Globus pallidus (tissue), 1 donor: ENCODE measurements around the gene PIWIL4.

Experiments used
- DNase-seq: peaks from one replicate; pipeline ENCODE4 v3.0.0-alpha.2; 2015; ENCODE audit warnings: low spot score

PIWIL4 gene

DNA sequence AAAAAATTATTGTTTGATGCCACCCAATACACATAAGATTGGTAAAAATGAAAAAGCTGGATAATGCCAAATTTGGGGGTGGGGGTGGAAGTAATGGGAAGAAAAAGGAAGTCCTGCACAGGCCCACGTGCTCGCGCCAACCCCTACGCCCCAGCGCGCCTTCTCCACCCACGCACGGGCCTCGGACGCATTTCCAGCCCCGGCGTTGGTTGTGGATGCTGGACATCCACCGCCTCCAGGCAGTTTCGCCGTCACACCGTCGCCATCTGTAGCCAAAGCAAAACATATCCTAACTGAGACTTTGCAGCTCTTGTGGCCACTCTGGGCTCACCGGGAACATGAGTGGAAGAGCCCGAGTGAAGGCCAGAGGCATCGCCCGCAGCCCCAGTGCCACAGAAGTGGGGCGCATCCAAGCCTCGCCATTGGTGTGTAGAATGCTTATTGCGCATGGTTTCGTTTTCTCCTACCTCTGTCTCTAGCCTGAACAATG lies at the start of gene PIWIL4:
TSS of gene PIWIL4 (plus strand) at position 188 of the 490 bp plus-strand sequence. CDS start at position 339, 151 bp downstream.
- DNase-seq = no peak

DNA sequence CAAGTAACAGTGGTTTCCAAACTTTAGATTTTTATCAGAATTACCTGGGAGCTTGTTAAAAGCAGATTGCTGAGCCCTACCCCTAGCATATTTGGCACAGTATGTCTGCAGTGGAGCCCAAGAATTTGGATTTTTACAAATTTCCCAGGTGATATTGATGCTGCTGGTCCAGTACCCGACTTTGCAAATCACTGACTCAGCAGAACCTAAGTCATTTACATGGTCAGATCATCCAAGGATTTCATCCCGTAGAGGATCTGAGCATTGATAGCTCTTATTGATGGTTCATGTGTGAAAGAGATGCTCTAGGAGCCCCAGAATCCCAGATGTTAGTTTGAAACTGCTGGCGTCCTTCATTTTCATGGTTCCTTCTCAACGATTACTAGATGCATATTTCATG lies 48.9 kb upstream of the PIWIL4 start:
- DNase-seq = no peak

- DNase-seq = peak; percentile 50
Observed at GRCh38 chr11:94519478-94520084, 47.6 kb upstream of the PIWIL4 start.

DNA sequence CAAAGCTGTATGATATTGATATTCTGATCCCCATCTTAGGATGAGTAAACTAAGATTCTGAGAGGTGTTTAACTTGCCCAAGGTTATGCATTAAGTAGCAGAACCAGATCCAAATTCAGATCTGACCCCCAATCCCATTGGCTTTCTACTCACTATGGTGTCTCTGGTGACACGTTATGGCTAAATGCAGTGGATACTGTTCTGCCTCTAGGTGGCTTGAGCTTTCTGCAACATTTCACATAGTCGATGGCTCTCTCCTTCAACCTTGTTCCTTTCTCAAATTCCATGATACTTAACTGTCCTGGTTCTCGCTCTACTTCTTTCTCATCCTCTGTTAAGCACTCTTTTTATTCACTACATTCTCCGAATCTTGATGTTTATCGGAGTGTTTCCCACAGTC lies 45.5 kb upstream of the PIWIL4 start:
- DNase-seq = no peak

DNA sequence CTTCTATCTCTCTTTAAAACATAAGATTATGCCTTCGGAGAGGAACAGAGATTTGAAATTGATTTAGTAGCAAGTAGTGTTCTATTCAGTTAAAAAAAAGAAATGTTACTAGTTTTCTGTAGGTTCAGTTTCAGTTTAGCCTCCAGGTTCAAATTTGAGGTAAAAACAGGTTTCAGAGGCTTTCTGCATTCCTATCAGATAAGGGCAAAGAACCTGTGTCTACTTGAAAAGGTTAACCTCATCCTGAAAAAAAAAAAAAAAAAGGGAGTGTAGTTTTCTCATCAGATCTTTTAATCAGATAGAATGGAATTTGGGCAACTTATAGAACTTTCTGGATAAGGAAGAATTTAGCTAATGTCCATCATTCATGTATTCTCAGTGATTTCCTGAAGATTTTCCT lies 42.8 kb upstream of the PIWIL4 start:
- DNase-seq = no peak

DNA sequence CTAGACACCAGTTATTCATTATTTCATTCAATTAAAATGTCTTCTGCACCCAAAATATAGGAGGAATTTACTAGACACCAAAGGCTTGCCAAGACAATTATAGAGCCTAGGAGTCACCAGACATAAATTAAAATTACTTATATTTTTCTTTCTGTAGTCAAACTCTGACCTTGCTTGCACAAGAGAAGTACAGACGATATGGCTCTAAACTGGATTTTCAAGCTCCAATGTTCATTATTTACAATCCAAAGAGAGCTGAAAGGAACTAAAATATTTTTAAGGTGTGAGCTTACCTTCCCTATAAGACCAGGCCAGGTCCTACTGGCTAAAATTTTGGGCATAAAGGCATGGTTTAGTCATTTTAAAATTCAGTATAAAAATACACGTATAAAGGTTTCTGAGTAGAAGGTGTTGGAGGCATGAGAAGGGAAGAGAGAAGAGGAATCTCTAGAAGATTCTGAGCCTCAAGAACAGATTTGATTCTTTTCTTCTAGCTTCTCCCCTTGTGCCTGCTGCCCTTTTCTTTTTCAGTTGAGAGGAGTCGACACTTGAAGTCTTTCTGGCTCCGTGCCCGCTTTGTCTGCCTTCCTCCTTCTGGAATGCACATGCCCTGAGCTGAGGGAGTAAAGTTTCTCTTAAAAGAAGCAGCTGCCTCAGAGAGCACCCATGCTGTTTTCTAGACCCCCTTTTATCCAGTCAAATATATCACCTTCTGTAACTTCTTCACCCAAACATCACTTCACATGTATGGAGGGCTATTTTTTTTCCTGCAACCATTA lies 41.4 kb upstream of the PIWIL4 start:
- peak; percentile 45 for DNase-seq

GRCh38 chr11:94526645-94527438 lies 40.3 kb upstream of the PIWIL4 start:
- DNase-seq = no peak

- DNase-seq = no peak
Observed at GRCh38 chr11:94528551-94528950, 38.6 kb upstream of the PIWIL4 start.

- no peak for DNase-seq
Observed at GRCh38 chr11:94532211-94532610, 35.0 kb upstream of the PIWIL4 start.

GRCh38 chr11:94533206-94533605 lies 34.0 kb upstream of the PIWIL4 start:
- no peak for DNase-seq

DNA sequence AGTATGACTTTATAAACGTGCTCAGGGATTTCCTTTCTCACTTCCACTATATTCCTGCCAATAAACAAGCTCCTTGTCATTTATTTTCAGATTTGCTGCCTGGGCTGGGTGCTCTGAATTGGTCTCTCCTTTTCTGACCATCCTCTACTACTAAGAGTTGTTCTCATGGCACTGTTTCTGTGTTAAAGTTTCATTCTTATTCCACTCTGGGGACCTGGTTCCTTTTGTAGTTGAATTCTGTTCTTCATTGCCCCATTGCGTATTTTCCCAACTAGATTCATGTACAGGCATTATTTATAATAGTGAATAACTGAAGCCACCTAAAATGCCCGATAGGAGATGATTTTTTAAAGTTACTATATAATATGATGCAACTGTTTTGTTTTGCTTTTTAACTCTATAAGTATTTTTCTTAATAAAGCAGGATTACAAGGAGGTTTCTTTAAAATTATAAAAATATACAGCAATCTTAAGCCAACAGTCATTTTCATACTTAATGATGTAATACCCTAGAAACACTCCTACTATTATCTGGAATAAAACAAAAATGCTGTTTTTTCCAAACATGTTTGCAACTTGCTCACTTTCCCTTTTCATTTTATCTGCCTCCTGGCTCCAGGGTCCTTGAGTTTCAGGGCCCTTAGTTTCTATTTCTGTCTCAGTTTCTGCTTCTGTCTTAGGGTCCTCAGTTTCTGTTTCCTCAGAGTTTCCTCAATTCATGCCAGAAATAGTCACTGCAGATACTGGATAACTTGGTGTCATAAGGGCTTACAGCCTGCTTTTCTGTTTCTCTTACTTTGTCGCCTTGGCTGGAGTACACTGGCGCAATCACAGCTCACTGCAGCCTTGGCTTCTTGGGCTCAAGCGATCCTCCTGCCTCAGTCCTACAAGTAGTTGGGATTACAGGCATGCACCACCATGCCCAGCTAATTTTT lies 33.2 kb upstream of the PIWIL4 start:
- peak; percentile 53 for DNase-seq

GRCh38 chr11:94536386-94536785 lies 30.8 kb upstream of the PIWIL4 start:
- no peak for DNase-seq

DNA sequence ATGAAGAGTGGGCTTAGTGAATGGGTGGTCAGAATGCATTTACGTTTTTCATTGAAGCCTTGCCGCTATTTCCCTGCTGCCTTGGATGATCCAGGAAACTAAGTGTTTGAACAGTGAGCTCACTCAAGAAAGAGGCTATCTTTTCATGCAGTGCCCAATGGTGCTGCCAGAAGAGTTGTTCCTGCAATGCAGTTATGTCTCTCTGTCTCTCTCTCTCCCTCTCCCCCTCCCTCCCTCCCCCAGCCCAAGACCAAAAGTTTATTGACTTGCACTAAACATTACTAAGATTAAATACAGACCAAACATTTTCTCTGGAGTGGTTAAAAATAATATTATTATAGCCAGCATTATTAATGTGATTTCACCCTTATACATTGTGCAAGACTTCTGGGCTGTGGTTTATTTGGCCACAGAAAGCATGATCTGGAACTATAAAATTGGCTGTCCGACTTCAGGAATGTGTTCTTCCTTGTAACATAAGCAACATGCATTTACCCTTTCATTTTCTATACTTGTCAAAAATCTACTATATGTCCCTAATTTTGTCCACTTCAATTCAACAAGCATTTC lies 30.1 kb upstream of the PIWIL4 start:
- DNase-seq = no peak

DNA sequence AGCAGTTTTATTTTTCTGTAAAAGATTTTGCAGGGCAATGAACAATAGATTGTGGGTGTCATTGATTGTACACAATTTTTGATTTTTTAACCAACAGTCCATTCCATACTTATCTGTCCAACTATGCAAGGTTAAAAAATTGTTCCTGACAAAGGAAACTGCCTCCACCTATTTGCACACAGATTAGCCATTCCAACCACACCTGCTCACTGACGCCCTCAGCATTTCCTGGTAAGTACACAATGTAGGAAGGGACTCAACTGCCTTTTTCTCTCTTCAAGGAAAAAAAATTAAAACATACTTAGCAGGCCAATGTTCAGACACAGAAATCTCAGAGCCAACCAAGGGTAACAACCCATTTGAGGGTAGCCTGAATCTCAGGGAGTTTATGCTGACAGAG lies 27.7 kb upstream of the PIWIL4 start:
- DNase-seq = no peak

DNA sequence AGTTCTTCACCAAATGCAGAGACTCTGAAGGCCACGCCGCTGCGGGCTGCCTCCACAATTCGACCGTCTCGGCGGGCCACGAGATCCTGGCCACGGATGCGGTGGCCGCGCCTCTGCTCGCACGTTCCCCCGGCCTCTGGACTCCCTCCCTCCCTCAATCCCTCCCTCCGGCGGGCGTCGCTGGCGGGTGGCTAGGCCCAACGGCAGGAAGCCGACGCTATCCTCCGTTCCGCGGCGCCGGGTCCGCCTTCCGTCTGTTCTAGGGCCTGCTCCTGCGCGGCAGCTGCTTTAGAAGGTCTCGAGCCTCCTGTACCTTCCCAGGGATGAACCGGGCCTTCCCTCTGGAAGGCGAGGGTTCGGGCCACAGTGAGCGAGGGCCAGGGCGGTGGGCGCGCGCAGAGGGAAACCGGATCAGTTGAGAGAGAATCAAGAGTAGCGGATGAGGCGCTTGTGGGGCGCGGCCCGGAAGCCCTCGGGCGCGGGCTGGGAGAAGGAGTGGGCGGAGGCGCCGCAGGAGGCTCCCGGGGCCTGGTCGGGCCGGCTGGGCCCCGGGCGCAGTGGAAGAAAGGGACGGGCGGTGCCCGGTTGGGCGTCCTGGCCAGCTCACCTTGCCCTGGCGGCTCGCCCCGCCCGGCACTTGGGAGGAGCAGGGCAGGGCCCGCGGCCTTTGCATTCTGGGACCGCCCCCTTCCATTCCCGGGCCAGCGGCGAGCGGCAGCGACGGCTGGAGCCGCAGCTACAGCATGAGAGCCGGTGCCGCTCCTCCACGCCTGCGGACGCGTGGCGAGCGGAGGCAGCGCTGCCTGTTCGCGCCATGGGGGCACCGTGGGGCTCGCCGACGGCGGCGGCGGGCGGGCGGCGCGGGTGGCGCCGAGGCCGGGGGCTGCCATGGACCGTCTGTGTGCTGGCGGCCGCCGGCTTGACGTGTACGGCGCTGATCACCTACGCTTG lies 23.2 kb upstream of the PIWIL4 start, which contains the start of gene FUT4:
TSS of gene FUT4 (plus strand) at position 227 of the 951 bp plus-strand sequence. CDS start at position 440, 213 bp downstream.
- peak; percentile 75 for DNase-seq

- DNase-seq = no peak
Observed at GRCh38 chr11:94544646-94545263, 22.4 kb upstream of the PIWIL4 start.

DNA sequence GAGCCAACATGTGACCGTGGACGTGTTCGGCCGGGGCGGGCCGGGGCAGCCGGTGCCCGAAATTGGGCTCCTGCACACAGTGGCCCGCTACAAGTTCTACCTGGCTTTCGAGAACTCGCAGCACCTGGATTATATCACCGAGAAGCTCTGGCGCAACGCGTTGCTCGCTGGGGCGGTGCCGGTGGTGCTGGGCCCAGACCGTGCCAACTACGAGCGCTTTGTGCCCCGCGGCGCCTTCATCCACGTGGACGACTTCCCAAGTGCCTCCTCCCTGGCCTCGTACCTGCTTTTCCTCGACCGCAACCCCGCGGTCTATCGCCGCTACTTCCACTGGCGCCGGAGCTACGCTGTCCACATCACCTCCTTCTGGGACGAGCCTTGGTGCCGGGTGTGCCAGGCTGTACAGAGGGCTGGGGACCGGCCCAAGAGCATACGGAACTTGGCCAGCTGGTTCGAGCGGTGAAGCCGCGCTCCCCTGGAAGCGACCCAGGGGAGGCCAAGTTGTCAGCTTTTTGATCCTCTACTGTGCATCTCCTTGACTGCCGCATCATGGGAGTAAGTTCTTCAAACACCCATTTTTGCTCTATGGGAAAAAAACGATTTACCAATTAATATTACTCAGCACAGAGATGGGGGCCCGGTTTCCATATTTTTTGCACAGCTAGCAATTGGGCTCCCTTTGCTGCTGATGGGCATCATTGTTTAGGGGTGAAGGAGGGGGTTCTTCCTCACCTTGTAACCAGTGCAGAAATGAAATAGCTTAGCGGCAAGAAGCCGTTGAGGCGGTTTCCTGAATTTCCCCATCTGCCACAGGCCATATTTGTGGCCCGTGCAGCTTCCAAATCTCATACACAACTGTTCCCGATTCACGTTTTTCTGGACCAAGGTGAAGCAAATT lies 21.7 kb upstream of the PIWIL4 start:
- DNase-seq = no peak

DNA sequence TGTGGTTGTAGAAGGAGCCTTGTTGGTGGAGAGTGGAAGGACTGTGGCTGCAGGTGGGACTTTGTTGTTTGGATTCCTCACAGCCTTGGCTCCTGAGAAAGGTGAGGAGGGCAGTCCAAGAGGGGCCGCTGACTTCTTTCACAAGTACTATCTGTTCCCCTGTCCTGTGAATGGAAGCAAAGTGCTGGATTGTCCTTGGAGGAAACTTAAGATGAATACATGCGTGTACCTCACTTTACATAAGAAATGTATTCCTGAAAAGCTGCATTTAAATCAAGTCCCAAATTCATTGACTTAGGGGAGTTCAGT lies 21.1 kb upstream of the PIWIL4 start:
- no peak for DNase-seq

DNA sequence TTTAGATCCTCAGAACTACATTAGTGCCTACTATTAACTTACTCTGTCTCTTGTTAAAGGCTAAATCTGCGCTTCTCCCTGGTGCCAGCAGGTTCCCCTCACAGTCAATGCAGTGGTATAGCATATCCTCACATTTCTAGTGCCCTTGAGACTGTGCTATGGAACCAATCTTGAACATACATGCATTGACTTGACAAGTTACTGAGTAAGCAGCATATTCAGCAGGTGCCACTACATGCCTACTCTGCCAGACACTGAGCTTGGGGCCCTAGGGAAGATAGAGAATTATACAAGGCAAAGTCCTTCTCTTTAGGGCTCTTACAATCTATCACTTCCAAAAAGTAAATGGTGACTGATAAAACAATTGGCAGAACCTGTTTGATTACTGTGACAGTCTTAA lies 20.3 kb upstream of the PIWIL4 start:
- DNase-seq = no peak
